Activated CD4-positive, alpha-beta memory T cell treated with anti-CD3 and anti-CD28 coated beads, Interleukin-2, amount 10 ng/mL, durations not matched to agents 7 days and 5 days (primary cell): ENCODE data around the gene PCDHA4. TPM values are rescaled to one million over a fixed set of nuclear protein-coding genes. Genes with fewer than 3 reads are reported as not detected.
"Not testable (repeated sequence)": the region's sequence is repeated elsewhere in the genome, so short reads cannot be mapped to it uniquely, and the experiment has no call there.

Experiments
- CTCF ChIA-PET: fragments of 350-600 bp; sonication (Branson Sonifier 250); formaldehyde crosslinking; loops from one replicate; lab custom pipeline; 2021; ENCODE audit warnings: antibody characterized with exemption, inconsistent platforms; lab: Charles Lee
- POLR2A ChIA-PET: fragments of 350-600 bp; sonication (Branson Sonifier 250); formaldehyde crosslinking; loops from one replicate; lab custom pipeline; 2021; ENCODE audit warnings: antibody characterized with exemption; lab: Charles Lee
- DNase-seq: peaks from one replicate; pipeline ENCODE4 v3.0.0-alpha.2; 2020
- H3K27ac Mint-ChIP-seq: one replicate; pipeline ENCODE4 v1.8.0; 2021; ENCODE audit warnings: mild to moderate bottlenecking, mixed read lengths
- H3K27me3 Mint-ChIP-seq: one replicate; pipeline ENCODE4 v1.8.0; 2021; ENCODE audit warnings: mixed read lengths
- H3K36me3 Mint-ChIP-seq: one replicate; pipeline ENCODE4 v1.8.0; 2021; ENCODE audit warnings: low read depth, mixed read lengths
- H3K4me1 Mint-ChIP-seq: one replicate; pipeline ENCODE4 v1.8.0; 2021; ENCODE audit warnings: mixed read lengths
- H3K4me3 Mint-ChIP-seq: one replicate; pipeline ENCODE4 v1.8.0; 2021; ENCODE audit warnings: mild to moderate bottlenecking, mixed read lengths
- H3K9me3 Mint-ChIP-seq: one replicate; pipeline ENCODE4 v1.8.0; 2021; ENCODE audit warnings: mixed read lengths
- total RNA-seq, 2 experiments: library from RNA; stranded (reverse); gene quantifications; one replicate each; pipeline ENCODE4 v1.2.3, GENCODE V29; 2021

PCDHA4 gene
- total RNA-seq, 2 experiments from 2014 or later = not detected

- CTCF ChIA-PET, H3K27me3 Mint-ChIP-seq, H3K27ac Mint-ChIP-seq, POLR2A ChIA-PET, H3K4me3 Mint-ChIP-seq, DNase-seq, H3K4me1 Mint-ChIP-seq: not testable (repeated sequence)
- Mint-ChIP-seq H3K36me3 (peaks cover 13% of the 10 kb centered on the region), H3K9me3 (peaks cover 26% of the 10 kb centered on the region)
These were observed 22.9 kb downstream of the PCDHA4 start for GRCh38 chr5:140829511-140830501.

GRCh38 chr5:140833993-140834392 lies 27.1 kb downstream of the PCDHA4 start, which contains the start of gene PCDHA7:
Gene PCDHA7, plus strand, starts transcription at chr5:140834269. Its CDS starts 115 bp downstream, at chr5:140834384.
- ChIA-PET CTCF (no interaction called here), POLR2A (no interaction called here)

GRCh38 chr5:140834439-140835008 lies 27.7 kb downstream of the PCDHA4 start:
- H3K27me3 Mint-ChIP-seq, H3K27ac Mint-ChIP-seq, H3K36me3 Mint-ChIP-seq, H3K4me3 Mint-ChIP-seq, POLR2A ChIA-PET, DNase-seq, H3K4me1 Mint-ChIP-seq, CTCF ChIA-PET: not testable (repeated sequence)
- H3K9me3 Mint-ChIP-seq = peaks cover 13% of the 10 kb centered on the region

More at GRCh38 chr5:140833993-140834392, 27.1 kb downstream of the PCDHA4 start, which contains the start of gene PCDHA7:
- no peaks in the 10 kb centered on the region for H3K4me1 Mint-ChIP-seq
- peaks cover 4% of the 10 kb centered on the region for H3K36me3 Mint-ChIP-seq
- H3K27me3 Mint-ChIP-seq = peaks cover 5% of the 10 kb centered on the region
- H3K27ac Mint-ChIP-seq = no peak within 1 kb of the TSS
- no peak within 1 kb of the TSS for H3K4me3 Mint-ChIP-seq
- H3K9me3 Mint-ChIP-seq = peaks cover 15% of the 10 kb centered on the region
- no peak for DNase-seq

GRCh38 chr5:140835622-140836510 lies 29.0 kb downstream of the PCDHA4 start:
- Mint-ChIP-seq H3K9me3 (peaks cover 16% of the 10 kb centered on the region), H3K27ac (no peak overlapping the region), H3K27me3 (peaks cover 5% of the 10 kb centered on the region), H3K4me3 (no peak overlapping the region), H3K4me1 (no peaks in the 10 kb centered on the region), H3K36me3 (peaks cover 4% of the 10 kb centered on the region)
- no peak for DNase-seq
- CTCF ChIA-PET = no interaction called here
- POLR2A ChIA-PET = no interaction called here

GRCh38 chr5:140840978-140841962 lies 34.4 kb downstream of the PCDHA4 start, which contains the start of gene PCDHA8:
Gene PCDHA8, plus strand, starts transcription at chr5:140841187. Its CDS starts 135 bp downstream, at chr5:140841322.
- H3K4me1 Mint-ChIP-seq = no peaks in the 10 kb centered on the region
- ChIA-PET POLR2A (no interaction called here), CTCF (interaction anchor here (0.8 to 1.0 kb wide), 2 partner anchors 12 to 200 kb away, joined by 4 to 6 read pairs; no protein-coding TSS in a partner anchor)
- no peak within 1 kb of the TSS for H3K4me3 Mint-ChIP-seq
- DNase-seq = no peak
- no peaks in the 10 kb centered on the region for H3K27me3 Mint-ChIP-seq
- no peak within 1 kb of the TSS for H3K27ac Mint-ChIP-seq
- peaks cover 13% of the 10 kb centered on the region for H3K9me3 Mint-ChIP-seq
- peaks cover 5% of the 10 kb centered on the region for H3K36me3 Mint-ChIP-seq

- CTCF ChIA-PET = no interaction called here
- Mint-ChIP-seq H3K9me3 (peaks cover 13% of the 10 kb centered on the region), H3K36me3 (peaks cover 5% of the 10 kb centered on the region), H3K27me3 (no peaks in the 10 kb centered on the region), H3K4me3 (no peak overlapping the region), H3K4me1 (no peaks in the 10 kb centered on the region), H3K27ac (no peak overlapping the region)
- DNase-seq = no peak
- POLR2A ChIA-PET = no interaction called here
These were observed 36.2 kb downstream of the PCDHA4 start for GRCh38 chr5:140842798-140843733.

GRCh38 chr5:140848139-140849102 lies 41.6 kb downstream of the PCDHA4 start, which contains the start of gene PCDHA9:
Gene PCDHA9, plus strand, starts transcription at chr5:140848382. Its CDS starts 114 bp downstream, at chr5:140848496.
- H3K36me3 Mint-ChIP-seq, H3K4me1 Mint-ChIP-seq, POLR2A ChIA-PET, H3K27me3 Mint-ChIP-seq, H3K4me3 Mint-ChIP-seq, H3K27ac Mint-ChIP-seq, H3K9me3 Mint-ChIP-seq, DNase-seq, CTCF ChIA-PET: not testable (repeated sequence)

- H3K27ac Mint-ChIP-seq, CTCF ChIA-PET, H3K36me3 Mint-ChIP-seq, H3K9me3 Mint-ChIP-seq, H3K4me3 Mint-ChIP-seq, H3K27me3 Mint-ChIP-seq, POLR2A ChIA-PET, H3K4me1 Mint-ChIP-seq, DNase-seq: not testable (repeated sequence)
These were observed 43.2 kb downstream of the PCDHA4 start for GRCh38 chr5:140849831-140850634.

- no peak for DNase-seq
- Mint-ChIP-seq H3K4me1 (no peaks in the 10 kb centered on the region), H3K36me3 (peaks cover 3% of the 10 kb centered on the region), H3K4me3 (no peak within 1 kb of the TSS), H3K27ac (no peak within 1 kb of the TSS), H3K27me3 (no peaks in the 10 kb centered on the region), H3K9me3 (peaks cover 20% of the 10 kb centered on the region)
- ChIA-PET CTCF (no interaction called here), POLR2A (no interaction called here)
These were observed 49.2 kb downstream of the PCDHA4 start, which contains the start of gene PCDHA10 for GRCh38 chr5:140855772-140856674. Gene PCDHA10, plus strand, starts transcription at chr5:140855897. Its CDS starts 152 bp downstream, at chr5:140856049.
